HG03060 (cell line): ENCODE data around the gene CAPN1.
"Not testable (repeated sequence)": the region's sequence is repeated elsewhere in the genome, so short reads cannot be mapped to it uniquely, and the experiment has no call there.

ENCODE experiments used
- ATAC-seq: cut with Tn5 transposase; IDR thresholded peaks from one replicate; pipeline ENCODE4 v1.9.1; 2021; ENCODE audit warnings: low read depth, moderate number of reproducible peaks; ENCODE audit not compliant: unreplicated experiment

Gene CAPN1

GRCh38 chr11:65248184-65248710 is 66.5 kb downstream of the CAPN1 start:
- ATAC-seq = not testable (repeated sequence)

GRCh38 chr11:65251476-65251875 is 69.7 kb downstream of the CAPN1 start:
- no peak for ATAC-seq

DNA sequence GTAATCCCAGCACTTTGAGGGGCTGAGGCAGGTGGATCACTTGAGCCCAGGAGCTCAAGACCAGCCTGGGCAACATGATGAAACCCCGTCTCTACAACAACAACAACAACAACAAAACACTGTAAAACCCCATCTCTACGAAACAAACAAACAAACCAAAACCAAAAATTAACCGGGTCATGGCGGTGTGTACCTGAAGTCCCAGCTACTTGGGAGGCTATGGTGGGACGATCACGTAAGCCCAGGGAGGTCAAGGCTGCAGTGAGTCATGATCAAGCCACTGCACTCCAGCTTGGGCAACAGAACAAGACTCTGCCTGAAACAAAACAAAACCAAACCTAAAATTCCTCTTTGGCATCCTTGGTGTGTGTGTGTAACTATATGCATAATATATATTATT is 73.0 kb downstream of the CAPN1 start:
- no peak for ATAC-seq

DNA sequence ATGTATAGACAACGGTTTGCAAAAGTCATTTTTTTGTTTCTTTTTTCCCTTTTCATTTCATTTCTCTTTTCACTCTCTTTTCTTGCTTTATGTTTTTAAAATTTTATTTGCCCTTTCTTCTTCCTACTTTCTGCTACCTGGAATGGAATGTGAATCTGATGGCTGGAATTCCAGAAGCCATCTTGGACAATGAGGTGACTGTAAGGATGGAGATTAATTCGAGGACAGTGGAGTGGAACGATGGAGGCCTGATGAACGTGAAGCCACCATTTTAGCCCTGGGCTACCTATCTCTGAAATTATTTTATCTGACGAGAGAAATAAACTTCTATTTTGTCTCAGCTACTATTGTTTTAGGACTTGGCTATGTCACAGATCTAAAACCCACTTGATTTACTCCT is 77.3 kb downstream of the CAPN1 start:
- no peak for ATAC-seq

GRCh38 chr11:65260302-65260701 is 78.6 kb downstream of the CAPN1 start:
- ATAC-seq = no peak

GRCh38 chr11:65260756-65261590 is 79.2 kb downstream of the CAPN1 start:
- no peak for ATAC-seq
